ENCODE results near the gene GPR61.

- TF ChIP-seq CTCF (IDR thresholded peaks at IDR 0.05; ENCODE audit: poor library complexity, severe bottlenecking) (no peak), SMC3 (conservative IDR thresholded peaks at IDR 0.05; ENCODE audit: poor library complexity) (no peak), MXI1 (conservative IDR thresholded peaks at IDR 0.05; ENCODE audit: poor library complexity, severe bottlenecking) (no peak), EP300 (conservative IDR thresholded peaks at IDR 0.05; ENCODE audit: poor library complexity, severe bottlenecking) (no peak), REST (IDR thresholded peaks at IDR 0.05; ENCODE audit: borderline replicate concordance) (no peak)
Observed at GRCh38 chr1:109564194-109564878, 24.7 kb downstream of the GPR61 start.
